ENCODE results near the gene APP. TPM values are rescaled to one million over a fixed set of nuclear protein-coding genes. Genes with fewer than 3 reads are reported as not detected.

The APP gene
- total RNA-seq, 2 experiments from 2014 or later: 0.55 TPM; not detected in 1

- no peak overlapping the region for H3K27ac ChIP-seq (ENCODE audit: low read depth, low read length, poor library complexity, severe bottlenecking)
- ChIA-PET POLR2A (interaction anchor here (0.5 to 1.7 kb wide), 3 partner anchors 22 to 111 kb away, joined by 4 to 6 read pairs (median 5); no protein-coding TSS in a partner anchor), CTCF (ENCODE audit: unreplicated experiment) (no interaction called here)
- no peak overlapping the region for H2AFZ ChIP-seq (ENCODE audit: low read length)
- no peak for TF ChIP-seq CTCF (conservative IDR thresholded peaks at IDR 0.05; ENCODE audit: low read length)
- no peak for TF ChIP-seq EZH2phosphoT487 (IDR thresholded peaks at IDR 0.05; ENCODE audit: borderline replicate concordance, low read depth, low read length)
- H3K36me3 ChIP-seq (ENCODE audit: insufficient read depth, low read length): no peaks in the 10 kb centered on the region
- no peak overlapping the region for H3K4me2 ChIP-seq (ENCODE audit: low read length)
- intact Hi-C loops (cut with micrococcal nuclease; ENCODE audit: unreplicated experiment): no loop called here
- no peak for DNase-seq (ENCODE audit: low spot score)
- H3K79me2 ChIP-seq (ENCODE audit: insufficient read depth, low read depth, low read length): no peaks in the 10 kb centered on the region
- no peaks in the 10 kb centered on the region for H3K4me1 ChIP-seq (ENCODE audit: insufficient read depth, low read length, poor library complexity, severe bottlenecking)
- no TSS peak for BruUV-seq (replicated peaks)
- H3K9me2 ChIP-seq (ENCODE audit: insufficient read depth, low read length): no peaks in the 10 kb centered on the region
- H3K4me3 ChIP-seq (ENCODE audit: low read depth, low read length, poor library complexity, severe bottlenecking): no peak overlapping the region
- no peaks in the 10 kb centered on the region for H4K20me1 ChIP-seq (ENCODE audit: insufficient read depth, low read length)
- no peaks in the 10 kb centered on the region for H3K9me3 ChIP-seq (ENCODE audit: low read length)
These were observed 240.6 kb downstream of the APP start for GRCh38 chr21:25929856-25930520.

- POLR2A ChIA-PET: interaction anchor here (0.7 kb wide), 1 partner anchor 9 kb away, joined by 3 read pairs; no protein-coding TSS in a partner anchor
- no peak for TF ChIP-seq EZH2phosphoT487 (IDR thresholded peaks at IDR 0.05; ENCODE audit: borderline replicate concordance, low read depth, low read length)
- TF ChIP-seq CTCF (conservative IDR thresholded peaks at IDR 0.05; ENCODE audit: low read length): no peak
- no peak for DNase-seq (ENCODE audit: low spot score)
- intact Hi-C loops (cut with micrococcal nuclease; ENCODE audit: unreplicated experiment): no loop called here
- Histone ChIP-seq H3K27ac (ENCODE audit: low read depth, low read length, poor library complexity, severe bottlenecking) (no peak overlapping the region), H3K4me3 (ENCODE audit: low read depth, low read length, poor library complexity, severe bottlenecking) (no peak overlapping the region), H2AFZ (ENCODE audit: low read length) (no peak overlapping the region), H3K9me3 (ENCODE audit: low read length) (no peaks in the 10 kb centered on the region), H4K20me1 (ENCODE audit: insufficient read depth, low read length) (no peaks in the 10 kb centered on the region), H3K9me2 (ENCODE audit: insufficient read depth, low read length) (no peaks in the 10 kb centered on the region), H3K79me2 (ENCODE audit: insufficient read depth, low read depth, low read length) (no peaks in the 10 kb centered on the region), H3K4me2 (ENCODE audit: low read length) (no peak overlapping the region), H3K4me1 (ENCODE audit: insufficient read depth, low read length, poor library complexity, severe bottlenecking) (no peaks in the 10 kb centered on the region), H3K36me3 (ENCODE audit: insufficient read depth, low read length) (no peaks in the 10 kb centered on the region)
- CTCF ChIA-PET (ENCODE audit: unreplicated experiment): no interaction called here
- no TSS peak for BruUV-seq (replicated peaks)
These were observed 243.2 kb downstream of the APP start for GRCh38 chr21:25927195-25927880.

DNA sequence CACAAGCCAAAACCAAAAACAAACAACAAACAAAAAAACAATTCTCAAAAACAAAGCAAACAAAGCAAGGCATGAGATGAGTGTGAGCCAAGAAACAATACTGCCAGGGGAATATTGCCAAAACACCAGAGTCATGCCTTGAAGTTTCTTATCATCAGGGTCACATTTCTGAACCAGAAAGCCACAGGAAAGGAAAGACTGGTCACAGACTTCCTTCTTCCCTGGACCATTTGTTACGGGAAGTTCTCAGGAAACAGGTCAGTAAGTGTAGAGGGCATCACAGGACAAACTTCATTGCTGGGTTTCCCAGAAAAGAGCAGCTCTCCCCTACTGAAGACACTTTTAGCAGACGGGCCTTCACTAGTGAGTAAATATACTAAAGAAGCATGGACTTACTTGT lies 244.6 kb downstream of the APP start:
- H2AFZ ChIP-seq (ENCODE audit: low read length): no peak overlapping the region
- H3K4me2 ChIP-seq (ENCODE audit: low read length): no peak overlapping the region
- H3K4me1 ChIP-seq (ENCODE audit: insufficient read depth, low read length, poor library complexity, severe bottlenecking): no peaks in the 10 kb centered on the region
- H3K79me2 ChIP-seq (ENCODE audit: insufficient read depth, low read depth, low read length): no peaks in the 10 kb centered on the region
- no peaks in the 10 kb centered on the region for H3K9me2 ChIP-seq (ENCODE audit: insufficient read depth, low read length)
- BruUV-seq (replicated peaks): no TSS peak
- H3K36me3 ChIP-seq (ENCODE audit: insufficient read depth, low read length): no peaks in the 10 kb centered on the region
- intact Hi-C loops (cut with micrococcal nuclease; ENCODE audit: unreplicated experiment): no loop called here
- no peak for TF ChIP-seq CTCF (conservative IDR thresholded peaks at IDR 0.05; ENCODE audit: low read length)
- TF ChIP-seq EZH2phosphoT487 (IDR thresholded peaks at IDR 0.05; ENCODE audit: borderline replicate concordance, low read depth, low read length): no peak
- no peaks in the 10 kb centered on the region for H4K20me1 ChIP-seq (ENCODE audit: insufficient read depth, low read length)
- ChIA-PET CTCF (ENCODE audit: unreplicated experiment) (no interaction called here), POLR2A (no interaction called here)
- no peak for DNase-seq (ENCODE audit: low spot score)
- no peak overlapping the region for H3K27ac ChIP-seq (ENCODE audit: low read depth, low read length, poor library complexity, severe bottlenecking)
- no peak overlapping the region for H3K4me3 ChIP-seq (ENCODE audit: low read depth, low read length, poor library complexity, severe bottlenecking)
- no peaks in the 10 kb centered on the region for H3K9me3 ChIP-seq (ENCODE audit: low read length)
